H9 (cell line): ENCODE results near the gene FXYD7. TPM values are rescaled to one million over a fixed set of nuclear protein-coding genes. Genes with fewer than 3 reads are reported as not detected.

ENCODE experiments used
- DNase-seq: peaks from one replicate; pipeline ENCODE4 v3.0.0-alpha.2; 2017
- H2AFZ ChIP-seq: one replicate; pipeline ENCODE4 v1.6.1; 2013; ENCODE audit warnings: mild to moderate bottlenecking, low read length, control low read depth, moderate library complexity
- H2AK5ac ChIP-seq: 2 replicates; pipeline ENCODE4 v1.6.1; 2013; ENCODE audit warnings: low read length, control low read depth, mixed read lengths; ENCODE audit not compliant: insufficient read length
- H2BK120ac ChIP-seq: one replicate; pipeline ENCODE4 v1.6.1; 2013; ENCODE audit warnings: low read depth, mild to moderate bottlenecking, low read length, control low read depth, inconsistent platforms; ENCODE audit not compliant: poor library complexity, severe bottlenecking
- H2BK12ac ChIP-seq: 2 replicates; pipeline ENCODE4 v1.6.1; 2013; ENCODE audit warnings: low read length, control low read depth, mixed read lengths, low read depth; ENCODE audit not compliant: insufficient read length
- H2BK15ac ChIP-seq: 2 replicates; pipeline ENCODE4 v1.6.1; 2013; ENCODE audit warnings: low read depth, low read length, control low read depth
- H2BK20ac ChIP-seq: one replicate; pipeline ENCODE4 v1.6.1; 2013; ENCODE audit warnings: low read depth, mild to moderate bottlenecking, low read length, control low read depth, inconsistent platforms; ENCODE audit not compliant: poor library complexity, severe bottlenecking
- H2BK5ac ChIP-seq: 2 replicates; pipeline ENCODE4 v1.6.1; 2013; ENCODE audit warnings: low read length, control low read depth, mixed read lengths; ENCODE audit not compliant: insufficient read length
- H3K14ac ChIP-seq: 2 replicates; pipeline ENCODE4 v1.6.1; 2013; ENCODE audit warnings: low read length, control low read depth; ENCODE audit not compliant: insufficient read depth
- H3K18ac ChIP-seq: 2 replicates; pipeline ENCODE4 v1.6.1; 2013; ENCODE audit warnings: low read depth, mild to moderate bottlenecking, mixed read lengths, low read length, control low read depth; ENCODE audit not compliant: insufficient read length
- H3K23ac ChIP-seq: 2 replicates; pipeline ENCODE4 v1.6.1; 2013; ENCODE audit warnings: low read length, control low read depth, mixed read lengths, low read depth; ENCODE audit not compliant: insufficient read length
- H3K23me2 ChIP-seq: 2 replicates; pipeline ENCODE4 v1.6.1; 2013; ENCODE audit warnings: low read depth, mild to moderate bottlenecking, mixed read lengths, low read length, control low read depth; ENCODE audit not compliant: insufficient read length, poor library complexity, severe bottlenecking
- H3K27ac ChIP-seq: 2 replicates; pipeline ENCODE4 v1.5.1; 2013; ENCODE audit warnings: low read length, control low read depth, mixed read lengths, low read depth; ENCODE audit not compliant: insufficient read length
- H3K27me3 ChIP-seq: 2 replicates; pipeline ENCODE4 v1.6.1; 2013; ENCODE audit warnings: low read length, control low read depth, inconsistent platforms; ENCODE audit not compliant: insufficient read depth
- H3K4ac ChIP-seq: 2 replicates; pipeline ENCODE4 v1.6.1; 2013; ENCODE audit warnings: low read depth, mild to moderate bottlenecking, control low read depth, inconsistent platforms, low read length, moderate library complexity
- H3K4me1 ChIP-seq: 2 replicates; pipeline ENCODE4 v1.6.1; 2013; ENCODE audit warnings: low read length, control low read depth, inconsistent platforms; ENCODE audit not compliant: insufficient read depth
- H3K4me2 ChIP-seq: 2 replicates; pipeline ENCODE4 v1.6.1; 2013; ENCODE audit warnings: low read length, control low read depth, mixed read lengths; ENCODE audit not compliant: insufficient read length, insufficient read depth
- H3K56ac ChIP-seq: 2 replicates; pipeline ENCODE4 v1.6.1; 2013; ENCODE audit warnings: low read depth, mild to moderate bottlenecking, mixed read lengths, low read length, control low read depth; ENCODE audit not compliant: insufficient read length
- H3K79me1 ChIP-seq: 2 replicates; pipeline ENCODE4 v1.6.1; 2013; ENCODE audit warnings: low read depth, mild to moderate bottlenecking, moderate library complexity, low read length, control low read depth, inconsistent platforms; ENCODE audit not compliant: insufficient read depth, poor library complexity, severe bottlenecking
- H3K79me2 ChIP-seq: 2 replicates; pipeline ENCODE4 v1.6.1; 2013; ENCODE audit warnings: low read length, control low read depth, inconsistent platforms; ENCODE audit not compliant: insufficient read depth
- H3K9ac ChIP-seq: 2 replicates; pipeline ENCODE4 v1.6.1; 2013; ENCODE audit warnings: low read length, control low read depth, mixed read lengths; ENCODE audit not compliant: insufficient read length; ENCODE audit errors: extremely low read depth
- H3K9me3 ChIP-seq: one replicate; pipeline ENCODE4 v1.6.1; 2013; ENCODE audit warnings: low read depth, low read length, inconsistent platforms; ENCODE audit not compliant: control insufficient read depth
- H3T11ph ChIP-seq: one replicate; pipeline ENCODE4 v1.6.1; 2013; ENCODE audit warnings: mild to moderate bottlenecking, low read length, control low read depth, inconsistent platforms
- H4K20me1 ChIP-seq: one replicate; pipeline ENCODE4 v1.6.1; 2013; ENCODE audit not compliant: control insufficient read depth, insufficient read length, insufficient read depth
- H4K5ac ChIP-seq: 2 replicates; pipeline ENCODE4 v1.6.1; 2013; ENCODE audit warnings: low read depth, mild to moderate bottlenecking, mixed read lengths, low read length, control low read depth; ENCODE audit not compliant: insufficient read length
- H4K8ac ChIP-seq: replicated peaks from 2 replicates; pipeline ENCODE4 v1.6.1; 2013; ENCODE audit warnings: low read length, control low read depth, mixed read lengths, low read depth; ENCODE audit not compliant: insufficient read length
- H4K91ac ChIP-seq: 2 replicates; pipeline ENCODE4 v1.6.1; 2013; ENCODE audit warnings: low read depth, mild to moderate bottlenecking, moderate library complexity, mixed read lengths, low read length, control low read depth; ENCODE audit not compliant: insufficient read length
- H3K27ac Mint-ChIP-seq, 3 experiments: 2 replicates in 2 of 3; 3 replicates in 1 of 3; pipeline ENCODE4 v1.8.0; 2020 to 2021; ENCODE audit warnings: mixed read lengths in 3 of 3, mild to moderate bottlenecking in 1 of 3, moderate library complexity in 1 of 3
- H3K27me3 Mint-ChIP-seq: 2 replicates; pipeline ENCODE4 v1.8.0; 2021; ENCODE audit warnings: low read depth, mild to moderate bottlenecking, moderate library complexity, mixed read lengths
- H3K36me3 Mint-ChIP-seq, 3 experiments: 2 replicates in 2 of 3; 3 replicates in 1 of 3; pipeline ENCODE4 v1.8.0; 2020 to 2021; ENCODE audit warnings: low read depth in 3 of 3, mixed read lengths in 3 of 3; ENCODE audit not compliant: insufficient read depth in 1 of 3
- H3K4me1 Mint-ChIP-seq, 2 experiments: 2 replicates each; pipeline ENCODE4 v1.8.0; 2020; ENCODE audit warnings: mixed read lengths in 2 of 2
- H3K4me3 Mint-ChIP-seq, 2 experiments: 2 replicates in 1 of 2; 3 replicates in 1 of 2; pipeline ENCODE4 v1.8.0; 2020 to 2021; ENCODE audit warnings: mild to moderate bottlenecking in 2 of 2, mixed read lengths in 2 of 2, moderate library complexity in 1 of 2
- H3K9me3 Mint-ChIP-seq, 2 experiments: 2 replicates in 1 of 2; 3 replicates in 1 of 2; pipeline ENCODE4 v1.8.0; 2020; ENCODE audit warnings: mild to moderate bottlenecking in 2 of 2, mixed read lengths in 2 of 2, moderate library complexity in 1 of 2
- CTCF ChIP-seq: fragments of 200-600 bp; sonication (generic); conservative IDR thresholded peaks from 3 replicates; pipeline ENCODE4 v1.8.0; 2021; ENCODE audit warnings: antibody characterized with exemption, mild to moderate bottlenecking
- WGBS: extraction: QIAGEN DNeasy Blood & Tissue Kit; methylation state at CpG from one replicate; pipeline ENCODE4 v1.1.7; 2013; ENCODE audit warnings: missing lambda C conversion rate, low lambda C conversion rate, mixed read lengths; ENCODE audit not compliant: insufficient read length; ENCODE audit errors: extremely low coverage; 5-methylcytosine and 5-hydroxymethylcytosine counted together
- total RNA-seq: library from RNA; stranded (reverse); gene quantifications from 2 replicates; pipeline ENCODE4 v1.2.1, GENCODE V29; 2021

The FXYD7 gene
- total RNA-seq, 1 experiment from 2014 or later = 9.0 TPM

DNA sequence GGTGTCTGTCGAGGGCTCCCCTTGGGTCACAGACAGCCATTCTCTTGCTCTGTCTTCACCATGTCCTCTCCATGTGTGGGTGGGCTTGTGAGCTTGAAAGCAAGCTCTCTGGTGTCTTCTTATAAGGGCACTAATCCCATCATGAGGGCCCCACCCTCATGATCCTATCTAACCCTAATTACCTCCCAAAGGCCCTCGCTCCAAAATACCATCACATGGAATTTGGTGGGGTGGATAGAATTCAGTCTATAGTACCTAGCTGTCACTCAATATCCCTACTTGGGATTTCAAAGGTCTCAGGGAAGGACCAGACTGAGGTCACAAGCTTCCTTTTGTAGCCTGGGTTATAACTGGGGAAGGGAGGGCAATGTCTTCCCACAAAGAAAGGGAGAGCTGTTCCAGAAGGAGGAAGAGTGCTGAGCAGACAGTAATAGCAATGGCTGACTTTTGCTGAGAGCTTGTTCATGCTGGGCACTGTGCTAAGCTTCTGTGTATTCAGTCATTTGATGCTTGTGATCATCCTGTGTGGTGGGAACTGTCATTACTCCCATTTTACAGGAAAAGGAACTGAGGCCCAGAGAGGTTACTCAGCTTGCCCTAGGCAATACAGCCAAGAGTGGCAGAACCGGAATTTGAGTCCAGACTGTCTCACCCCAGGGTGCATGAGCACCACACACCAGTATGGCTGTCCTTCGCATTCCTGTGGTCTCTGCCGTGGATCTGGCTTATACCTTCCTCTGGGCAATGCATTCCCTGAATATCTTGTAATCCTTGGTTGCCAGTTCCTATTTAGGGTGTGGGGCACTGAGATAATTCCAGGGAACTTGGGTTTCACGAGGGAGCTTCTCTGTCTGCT is 19.6 kb downstream of the FXYD7 start:
- no peaks in the 10 kb centered on the region for H3K79me2 ChIP-seq
- no peaks in the 10 kb centered on the region for H3K23me2 ChIP-seq
- no peak overlapping the region for H2BK120ac ChIP-seq
- H2BK12ac ChIP-seq = no peak overlapping the region
- TF ChIP-seq CTCF = no peak
- no CpG with 5 or more reads among the region's 6 CpGs for WGBS
- no peak overlapping the region for H3K4me2 ChIP-seq
- H4K20me1 ChIP-seq = peaks cover 3% of the 10 kb centered on the region
- H3K4ac ChIP-seq = no peak overlapping the region
- H3K27ac ChIP-seq = no peak overlapping the region
- no peaks in the 10 kb centered on the region for H3K27me3 Mint-ChIP-seq
- H3K36me3 Mint-ChIP-seq = peaks cover 81 to 95% (median 89%) of the 10 kb centered on the region in 3 experiments
- H2BK5ac ChIP-seq = peak overlapping the region; percentile 82
- no peak overlapping the region for H3K56ac ChIP-seq
- no peak overlapping the region for H4K8ac ChIP-seq
- H3K27ac Mint-ChIP-seq = no peak overlapping the region
- peaks cover 12 to 26% of the 10 kb centered on the region in 2 experiments for H3K9me3 Mint-ChIP-seq
- no peak for DNase-seq
- no peak overlapping the region for H4K91ac ChIP-seq
- H3K23ac ChIP-seq = no peak overlapping the region
- H3K4me1 Mint-ChIP-seq = no peaks in the 10 kb centered on the region
- no peak overlapping the region for H2AFZ ChIP-seq
- peaks cover 7% of the 10 kb centered on the region for H3K9me3 ChIP-seq
- no peak overlapping the region for H2AK5ac ChIP-seq
- no peaks in the 10 kb centered on the region for H3K4me1 ChIP-seq
- no peaks in the 10 kb centered on the region for H3K27me3 ChIP-seq
- no peak overlapping the region for H3K18ac ChIP-seq
- H3K4me3 Mint-ChIP-seq = no peak overlapping the region
- no peak overlapping the region for H3T11ph ChIP-seq
- no peak overlapping the region for H2BK20ac ChIP-seq
- no peak overlapping the region for H3K9ac ChIP-seq
- no peaks in the 10 kb centered on the region for H3K79me1 ChIP-seq
- no peak overlapping the region for H3K14ac ChIP-seq
- H4K5ac ChIP-seq = no peak overlapping the region
- H2BK15ac ChIP-seq = no peak overlapping the region
